Stomach (tissue), 4 donors: ENCODE data around the gene CYREN.

Experiments used
- CTCF ChIP-seq, 7 experiments: fragments of 450-650 bp in 4 of 7; fragments of 200-600 bp in 3 of 7; sonication (generic) in 3 of 7; IDR thresholded peaks; one replicate each; pipeline ENCODE4 v1.5.1; 2016 to 2019; ENCODE audit warnings: antibody characterized with exemption in 7 of 7, control low read depth in 2 of 7, mild to moderate bottlenecking in 1 of 7
- POLR2A ChIP-seq, 4 donors: fragments of 450-650 bp; IDR thresholded peaks; one replicate each; pipeline ENCODE4 v1.6.1; 2016; ENCODE audit warnings: antibody characterized with exemption in 4 of 4, control low read depth in 2 of 4, mild to moderate bottlenecking in 1 of 4, moderate library complexity in 1 of 4
- POLR2AphosphoS5 ChIP-seq, 3 donors: sonication (generic); formaldehyde crosslinking; IDR thresholded peaks; one replicate each; pipeline ENCODE4 v1.6.1; 2016; ENCODE audit warnings: antibody characterized with exemption in 3 of 3

GRCh38 chr7:135166338-135166990 is 4.0 kb downstream of the CYREN start:
- TF ChIP-seq CTCF (IDR thresholded peaks at IDR 0.05) (no peak), POLR2AphosphoS5 (IDR thresholded peaks at IDR 0.05) (no peak), POLR2A (IDR thresholded peaks at IDR 0.05) (no peak)
